Measurements from ENCODE around the gene IGSF21.

The IGSF21 gene

GRCh38 chr1:18145851-18146618, 38.4 kb downstream of the IGSF21 start:
- Histone ChIP-seq H3K4me3 (ENCODE audit: low read length) (no peak overlapping the region), H3K9me3 (ENCODE audit: control insufficient read depth, insufficient read depth, low read length) (no peaks in the 10 kb centered on the region), H3K27me3 (ENCODE audit: control insufficient read depth, insufficient read depth, low read length) (no peaks in the 10 kb centered on the region), H3K27ac (ENCODE audit: low read length) (no peak overlapping the region), H3K4me1 (ENCODE audit: control insufficient read depth, insufficient read depth, low read length) (0 out of 2 replicates have a peak, but pooled peaks cover 3% of the 10 kb centered on the region), H3K36me3 (ENCODE audit: control insufficient read depth, insufficient read depth, low read length) (no peaks in the 10 kb centered on the region)
- DNase-seq (ENCODE audit: low read depth, low spot score) = no peak
- no CpG with 5 or more reads among the region's 8 CpGs for WGBS (ENCODE audit: insufficient coverage, insufficient read length)

- Histone ChIP-seq H3K9me3 (ENCODE audit: control insufficient read depth, insufficient read depth, low read length) (no peaks in the 10 kb centered on the region), H3K27me3 (ENCODE audit: control insufficient read depth, insufficient read depth, low read length) (no peaks in the 10 kb centered on the region), H3K27ac (ENCODE audit: low read length) (no peak overlapping the region), H3K4me3 (ENCODE audit: low read length) (no peak overlapping the region), H3K36me3 (ENCODE audit: control insufficient read depth, insufficient read depth, low read length) (no peaks in the 10 kb centered on the region), H3K4me1 (ENCODE audit: control insufficient read depth, insufficient read depth, low read length) (0 out of 2 replicates have a peak, but pooled peaks cover 3% of the 10 kb centered on the region)
- no CpG with 5 or more reads among the region's 10 CpGs for WGBS (ENCODE audit: insufficient coverage, insufficient read length)
- no peak for DNase-seq (ENCODE audit: low read depth, low spot score)
Observed at GRCh38 chr1:18146886-18147285, 39.3 kb downstream of the IGSF21 start.

GRCh38 chr1:18147672-18148071, 40.1 kb downstream of the IGSF21 start:
- 0 out of 2 replicates have a peak, but pooled peaks cover 3% of the 10 kb centered on the region for H3K4me1 ChIP-seq (ENCODE audit: control insufficient read depth, insufficient read depth, low read length)
- no peaks in the 10 kb centered on the region for H3K9me3 ChIP-seq (ENCODE audit: control insufficient read depth, insufficient read depth, low read length)
- no peak for DNase-seq (ENCODE audit: low read depth, low spot score)
- H3K36me3 ChIP-seq (ENCODE audit: control insufficient read depth, insufficient read depth, low read length) = no peaks in the 10 kb centered on the region
- no peaks in the 10 kb centered on the region for H3K27me3 ChIP-seq (ENCODE audit: control insufficient read depth, insufficient read depth, low read length)
- no peak overlapping the region for H3K4me3 ChIP-seq (ENCODE audit: low read length)
- WGBS (ENCODE audit: insufficient coverage, insufficient read length) = no CpG with 5 or more reads among the region's 4 CpGs
- H3K27ac ChIP-seq (ENCODE audit: low read length) = no peak overlapping the region

DNA sequence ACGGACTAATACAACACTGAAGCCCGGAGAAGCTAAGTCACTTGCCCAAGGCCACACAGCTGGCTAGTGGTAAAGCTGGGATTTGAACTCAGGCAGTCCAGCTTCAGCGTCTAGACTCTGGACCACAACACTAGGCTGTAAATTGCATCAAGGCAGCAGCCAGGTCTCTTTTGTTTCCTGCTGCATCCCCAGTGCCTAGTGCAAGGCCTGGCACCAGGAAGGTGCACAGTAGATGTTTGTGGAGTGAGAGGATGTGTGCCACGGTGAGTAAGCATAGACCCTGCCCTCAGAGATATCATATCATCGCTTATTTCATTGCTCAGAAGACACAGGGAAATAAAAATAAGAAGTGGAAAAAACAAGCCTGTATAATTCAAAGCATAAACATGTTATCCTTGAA, 40.9 kb downstream of the IGSF21 start:
- Histone ChIP-seq H3K27me3 (ENCODE audit: control insufficient read depth, insufficient read depth, low read length) (no peaks in the 10 kb centered on the region), H3K4me3 (ENCODE audit: low read length) (no peak overlapping the region)

DNA sequence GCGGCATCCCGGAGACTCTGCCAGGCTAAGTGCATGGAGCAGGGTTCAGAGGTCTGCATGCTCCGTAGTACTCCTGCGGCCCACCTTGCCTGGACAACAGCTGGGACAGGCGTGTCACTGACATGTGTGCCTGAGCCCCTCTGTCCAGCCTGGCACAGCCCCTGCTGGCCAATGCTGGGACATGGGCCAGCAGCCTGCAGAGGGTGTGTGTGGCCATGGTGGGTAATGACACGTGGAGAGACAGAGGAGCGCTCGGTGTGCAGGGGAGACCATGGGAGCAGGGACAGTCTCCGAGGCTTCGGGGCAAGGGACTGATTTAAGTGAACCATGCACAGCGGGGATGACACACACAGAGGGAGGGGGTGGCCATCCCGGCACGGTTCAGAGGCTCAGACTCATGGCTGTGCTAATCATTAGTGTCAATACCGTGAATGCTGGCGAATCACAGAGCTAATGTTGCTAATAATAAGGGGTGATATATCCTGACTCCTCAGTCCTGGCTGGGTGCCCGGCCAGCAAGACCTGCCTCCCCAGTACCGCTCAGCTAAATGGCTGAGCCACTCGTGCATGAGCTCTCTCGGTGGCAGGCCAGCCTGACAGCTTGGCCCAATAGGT, 41.5 kb downstream of the IGSF21 start:
- no peaks in the 10 kb centered on the region for H3K36me3 ChIP-seq (ENCODE audit: control insufficient read depth, insufficient read depth, low read length)
- DNase-seq (ENCODE audit: low read depth, low spot score) = no peak
- no CpG with 5 or more reads among the region's 19 CpGs for WGBS (ENCODE audit: insufficient coverage, insufficient read length)
- H3K9me3 ChIP-seq (ENCODE audit: control insufficient read depth, insufficient read depth, low read length) = no peaks in the 10 kb centered on the region
- no peak overlapping the region for H3K27ac ChIP-seq (ENCODE audit: low read length)
- H3K4me1 ChIP-seq (ENCODE audit: control insufficient read depth, insufficient read depth, low read length) = 0 out of 2 replicates have a peak, but pooled peaks cover 3% of the 10 kb centered on the region
- no peaks in the 10 kb centered on the region for H3K27me3 ChIP-seq (ENCODE audit: control insufficient read depth, insufficient read depth, low read length)
- H3K4me3 ChIP-seq (ENCODE audit: low read length) = no peak overlapping the region

More for the DNA sequence above, 40.9 kb downstream of the IGSF21 start:
- no peak for DNase-seq (ENCODE audit: low read depth, low spot score)
- 0 out of 2 replicates have a peak, but pooled peaks cover 3% of the 10 kb centered on the region for H3K4me1 ChIP-seq (ENCODE audit: control insufficient read depth, insufficient read depth, low read length)
- no peaks in the 10 kb centered on the region for H3K9me3 ChIP-seq (ENCODE audit: control insufficient read depth, insufficient read depth, low read length)
- no peaks in the 10 kb centered on the region for H3K36me3 ChIP-seq (ENCODE audit: control insufficient read depth, insufficient read depth, low read length)
- WGBS (ENCODE audit: insufficient coverage, insufficient read length) = no CpG with 5 or more reads among the region's 5 CpGs
- H3K27ac ChIP-seq (ENCODE audit: low read length) = no peak overlapping the region

GRCh38 chr1:18151436-18152122, 44.0 kb downstream of the IGSF21 start:
- Histone ChIP-seq H3K4me3 (ENCODE audit: low read length) (no peak overlapping the region), H3K9me3 (ENCODE audit: control insufficient read depth, insufficient read depth, low read length) (no peaks in the 10 kb centered on the region), H3K27ac (ENCODE audit: low read length) (no peak overlapping the region), H3K27me3 (ENCODE audit: control insufficient read depth, insufficient read depth, low read length) (no peaks in the 10 kb centered on the region), H3K4me1 (ENCODE audit: control insufficient read depth, insufficient read depth, low read length) (no peaks in the 10 kb centered on the region), H3K36me3 (ENCODE audit: control insufficient read depth, insufficient read depth, low read length) (no peaks in the 10 kb centered on the region)
- DNase-seq (ENCODE audit: low read depth, low spot score) = no peak
- WGBS (ENCODE audit: insufficient coverage, insufficient read length) = no CpG with 5 or more reads among the region's 8 CpGs

DNA sequence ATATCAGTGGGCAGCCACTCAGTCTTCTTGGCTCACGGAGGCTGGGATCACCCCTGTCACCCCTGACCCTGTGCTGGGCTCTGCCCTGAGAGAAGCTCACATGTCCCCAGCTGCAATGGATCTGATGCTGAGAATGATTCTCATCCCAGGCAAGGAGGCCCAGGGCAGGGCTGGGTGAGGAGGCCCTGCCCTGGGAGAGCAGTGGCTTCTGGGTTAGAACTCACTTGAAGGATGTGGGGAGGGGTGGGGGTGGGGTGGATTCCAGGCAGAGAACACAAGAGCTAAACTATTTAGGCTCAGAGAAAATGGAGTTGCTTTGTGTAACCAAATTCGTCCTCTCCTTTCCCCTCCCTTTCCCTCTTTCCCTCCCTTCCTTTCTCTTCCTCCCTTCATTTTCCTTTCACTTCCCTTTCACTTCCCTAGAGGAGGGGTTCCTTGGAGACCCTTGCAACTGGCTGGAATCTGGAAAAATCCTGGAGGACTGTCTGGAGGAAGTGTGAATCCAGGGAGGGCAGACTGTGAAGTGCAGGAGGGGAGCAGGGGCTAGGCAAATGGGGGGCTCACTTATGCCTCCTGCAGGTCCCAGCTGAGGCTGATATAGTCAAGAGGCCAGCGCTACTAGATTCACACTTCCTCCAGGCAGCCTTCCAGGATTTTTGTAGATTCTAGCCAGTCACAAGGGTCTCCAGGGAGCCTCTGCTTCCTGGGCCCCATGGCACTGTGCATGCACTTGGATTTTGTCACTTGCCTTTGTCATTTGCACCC, 47.0 kb downstream of the IGSF21 start:
- no peak for DNase-seq (ENCODE audit: low read depth, low spot score)
- no peak overlapping the region for H3K4me3 ChIP-seq (ENCODE audit: low read length)
- no peaks in the 10 kb centered on the region for H3K36me3 ChIP-seq (ENCODE audit: control insufficient read depth, insufficient read depth, low read length)
- no peaks in the 10 kb centered on the region for H3K4me1 ChIP-seq (ENCODE audit: control insufficient read depth, insufficient read depth, low read length)
- no peaks in the 10 kb centered on the region for H3K9me3 ChIP-seq (ENCODE audit: control insufficient read depth, insufficient read depth, low read length)
- no peaks in the 10 kb centered on the region for H3K27me3 ChIP-seq (ENCODE audit: control insufficient read depth, insufficient read depth, low read length)
- no peak overlapping the region for H3K27ac ChIP-seq (ENCODE audit: low read length)
- WGBS (ENCODE audit: insufficient coverage, insufficient read length) = no CpG with 5 or more reads among the region's 3 CpGs

- Histone ChIP-seq H3K27ac (ENCODE audit: low read length) (no peak overlapping the region), H3K4me3 (ENCODE audit: low read length) (no peak overlapping the region), H3K9me3 (ENCODE audit: control insufficient read depth, insufficient read depth, low read length) (no peaks in the 10 kb centered on the region), H3K27me3 (ENCODE audit: control insufficient read depth, insufficient read depth, low read length) (no peaks in the 10 kb centered on the region), H3K36me3 (ENCODE audit: control insufficient read depth, insufficient read depth, low read length) (no peaks in the 10 kb centered on the region), H3K4me1 (ENCODE audit: control insufficient read depth, insufficient read depth, low read length) (no peaks in the 10 kb centered on the region)
- no peak for DNase-seq (ENCODE audit: low read depth, low spot score)
- WGBS (ENCODE audit: insufficient coverage, insufficient read length) = no CpG with 5 or more reads among the region's 13 CpGs
Observed at GRCh38 chr1:18155881-18156385, 48.3 kb downstream of the IGSF21 start.

GRCh38 chr1:18157352-18157751, 49.8 kb downstream of the IGSF21 start:
- WGBS (ENCODE audit: insufficient coverage, insufficient read length) = no CpG with 5 or more reads among the region's 10 CpGs
- H3K4me3 ChIP-seq (ENCODE audit: low read length) = no peak overlapping the region
- no peak for DNase-seq (ENCODE audit: low read depth, low spot score)
- H3K27me3 ChIP-seq (ENCODE audit: control insufficient read depth, insufficient read depth, low read length) = no peaks in the 10 kb centered on the region
- no peaks in the 10 kb centered on the region for H3K9me3 ChIP-seq (ENCODE audit: control insufficient read depth, insufficient read depth, low read length)
- no peaks in the 10 kb centered on the region for H3K4me1 ChIP-seq (ENCODE audit: control insufficient read depth, insufficient read depth, low read length)
- H3K27ac ChIP-seq (ENCODE audit: low read length) = no peak overlapping the region
- H3K36me3 ChIP-seq (ENCODE audit: control insufficient read depth, insufficient read depth, low read length) = no peaks in the 10 kb centered on the region

DNA sequence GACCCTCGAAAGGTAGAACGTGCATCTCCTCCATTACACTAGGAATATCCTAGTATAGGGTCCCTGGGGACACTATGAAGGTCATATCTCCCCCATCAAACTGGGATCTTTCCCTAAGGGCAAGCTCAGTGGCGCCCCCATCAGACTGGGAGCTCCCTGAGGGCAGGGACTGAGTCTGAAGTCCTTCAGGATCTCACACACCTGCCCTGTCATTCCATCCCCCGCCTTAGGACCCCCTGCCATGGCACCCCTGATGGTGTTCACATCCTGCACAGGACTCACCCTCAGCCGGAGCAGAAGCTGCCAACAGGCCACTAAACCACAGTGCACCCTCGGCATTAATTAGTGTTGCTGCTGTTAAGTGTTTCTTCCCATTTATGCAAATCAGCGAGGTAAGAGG, 50.4 kb downstream of the IGSF21 start:
- Histone ChIP-seq H3K4me3 (ENCODE audit: low read length) (no peak overlapping the region), H3K27ac (ENCODE audit: low read length) (no peak overlapping the region), H3K36me3 (ENCODE audit: control insufficient read depth, insufficient read depth, low read length) (no peaks in the 10 kb centered on the region), H3K4me1 (ENCODE audit: control insufficient read depth, insufficient read depth, low read length) (no peaks in the 10 kb centered on the region), H3K9me3 (ENCODE audit: control insufficient read depth, insufficient read depth, low read length) (no peaks in the 10 kb centered on the region), H3K27me3 (ENCODE audit: control insufficient read depth, insufficient read depth, low read length) (no peaks in the 10 kb centered on the region)
- DNase-seq (ENCODE audit: low read depth, low spot score) = no peak
- no CpG with 5 or more reads among the region's 7 CpGs for WGBS (ENCODE audit: insufficient coverage, insufficient read length)

Data from iPS DF 6.9 (cell line).